Neural cell (in vitro differentiated cells): ENCODE data around the gene HAAO. TPM values are rescaled to one million over a fixed set of nuclear protein-coding genes. Genes with fewer than 3 reads are reported as not detected.

Experiments
- H2AFZ ChIP-seq: fragments of 200-600, 300-800 bp; sonication (generic), shearing (Covaris generic); 2 replicates; pipeline ENCODE4 v1.6.0; 2014; ENCODE audit warnings: low read depth, mild to moderate bottlenecking, antibody characterized with exemption, low read length, moderate library complexity
- H3F3A ChIP-seq: fragments of 200-600 bp; shearing (Covaris generic); 2 replicates; pipeline ENCODE4 v1.6.1; 2016; ENCODE audit warnings: mild to moderate bottlenecking, moderate library complexity, mixed read lengths, antibody characterized with exemption, low read length; ENCODE audit not compliant: insufficient read depth, poor library complexity, severe bottlenecking
- H3K27ac ChIP-seq: fragments of 200-600, 300-800 bp; sonication (generic), shearing (Covaris generic); 2 replicates; pipeline ENCODE4 v1.5.1; 2014; ENCODE audit warnings: mild to moderate bottlenecking, low read length, moderate library complexity
- H3K27me3 ChIP-seq: fragments of 300-800, 200-600 bp; sonication (generic), shearing (Covaris generic); 2 replicates; pipeline ENCODE4 v1.6.0; 2014; ENCODE audit warnings: mild to moderate bottlenecking, low read depth, low read length, moderate library complexity; ENCODE audit not compliant: insufficient read depth
- H3K36me3 ChIP-seq: fragments of 300-800, 200-600 bp; sonication (generic), shearing (Covaris generic); 2 replicates; pipeline ENCODE4 v1.5.1; 2014; ENCODE audit warnings: mild to moderate bottlenecking, antibody characterized with exemption, low read length, moderate library complexity; ENCODE audit not compliant: insufficient read depth
- H3K4me2 ChIP-seq: fragments of 300-800, 200-600 bp; sonication (generic), shearing (Covaris generic); 2 replicates; pipeline ENCODE4 v1.6.0; 2014; ENCODE audit warnings: mild to moderate bottlenecking, low read length
- H3K4me3 ChIP-seq: fragments of 300-800, 200-600 bp; sonication (generic), shearing (Covaris generic); 2 replicates; pipeline ENCODE4 v1.5.1; 2014; ENCODE audit warnings: mild to moderate bottlenecking, low read length, moderate library complexity
- H3K79me2 ChIP-seq: fragments of 200-600 bp; shearing (Covaris generic); replicated peaks from 2 replicates; pipeline ENCODE4 v1.6.0; 2014; ENCODE audit warnings: mild to moderate bottlenecking, low read length, moderate library complexity; ENCODE audit not compliant: insufficient read depth
- H3K9ac ChIP-seq: fragments of 300-800, 200-600 bp; sonication (generic), shearing (Covaris generic); 2 replicates; pipeline ENCODE4 v1.6.1; 2016; ENCODE audit warnings: mild to moderate bottlenecking, low read length, mixed read lengths
- H3K9me2 ChIP-seq: fragments of 200-600 bp; shearing (Covaris generic); 2 replicates; pipeline ENCODE4 v1.6.1; 2016; ENCODE audit warnings: mild to moderate bottlenecking, low read length, mixed read lengths; ENCODE audit not compliant: insufficient read depth
- H3K9me3 ChIP-seq: fragments of 200-600, 300-800 bp; sonication (generic), shearing (Covaris generic); 2 replicates; pipeline ENCODE4 v1.6.1; 2016; ENCODE audit warnings: mild to moderate bottlenecking, mixed run types, low read length, moderate library complexity, mixed read lengths
- H4K20me1 ChIP-seq: fragments of 200-600 bp; shearing (Covaris generic); 2 replicates; pipeline ENCODE4 v1.6.1; 2016; ENCODE audit warnings: mild to moderate bottlenecking, mixed run types; ENCODE audit not compliant: insufficient read depth
- CTCF ChIP-seq: fragments of 450-650 bp; IDR thresholded peaks from 2 replicates; pipeline ENCODE4 v1.5.1; 2014; ENCODE audit warnings: antibody characterized with exemption, mild to moderate bottlenecking, moderate library complexity; ENCODE audit not compliant: poor library complexity, severe bottlenecking
- EP300 ChIP-seq: fragments of 450-650 bp; conservative IDR thresholded peaks from 2 replicates; pipeline ENCODE4 v1.6.1; 2014; ENCODE audit warnings: antibody characterized with exemption, mild to moderate bottlenecking, moderate library complexity; ENCODE audit not compliant: poor library complexity, severe bottlenecking
- EZH2 ChIP-seq: fragments of 200-600, 300-800 bp; shearing (Covaris generic), sonication (generic); IDR thresholded peaks from 2 replicates; pipeline ENCODE4 v1.6.1; 2014; ENCODE audit warnings: antibody characterized with exemption, low read length, borderline replicate concordance, mild to moderate bottlenecking; ENCODE audit not compliant: insufficient read depth, poor library complexity, severe bottlenecking
- MXI1 ChIP-seq: fragments of 450-650 bp; conservative IDR thresholded peaks from 2 replicates; pipeline ENCODE4 v1.6.1; 2014; ENCODE audit warnings: antibody characterized with exemption, mild to moderate bottlenecking; ENCODE audit not compliant: poor library complexity, severe bottlenecking
- POLR2AphosphoS5 ChIP-seq: IDR thresholded peaks from 2 replicates; pipeline ENCODE4 v1.6.1; 2012
- RAD21 ChIP-seq: fragments of 450-650 bp; conservative IDR thresholded peaks from 2 replicates; pipeline ENCODE4 v1.6.1; 2014; ENCODE audit warnings: antibody characterized with exemption, mild to moderate bottlenecking, moderate library complexity
- REST ChIP-seq: IDR thresholded peaks from 2 replicates; pipeline ENCODE4 v1.6.1; 2012; ENCODE audit warnings: borderline replicate concordance
- SMC3 ChIP-seq: fragments of 450-650 bp; conservative IDR thresholded peaks from 2 replicates; pipeline ENCODE4 v1.6.1; 2014; ENCODE audit warnings: antibody characterized with exemption, mild to moderate bottlenecking, moderate library complexity; ENCODE audit not compliant: poor library complexity
- TAF1 ChIP-seq: IDR thresholded peaks from 2 replicates; pipeline ENCODE4 v1.6.1; 2012; ENCODE audit warnings: low read depth
- polyA plus RNA-seq: library from polyadenylated mRNA; depleted of rRNA; stranded (reverse); fragments of >200 nt; gene quantifications from 2 replicates; pipeline ENCODE4 v1.2.3, GENCODE V29; 2014

Gene HAAO
- polyA plus RNA-seq, 1 donor from 2014 or later = not detected

GRCh38 chr2:42722320-42723190 is 69.8 kb downstream of the HAAO start:
- H3K4me2 ChIP-seq = no peak overlapping the region
- H3K27me3 ChIP-seq = no peaks in the 10 kb centered on the region
- H3K9me3 ChIP-seq = no peaks in the 10 kb centered on the region
- no peak overlapping the region for H3K27ac ChIP-seq
- H3K4me3 ChIP-seq = no peak overlapping the region
- TF ChIP-seq REST = no peak
- no peak for TF ChIP-seq SMC3
- no peak for TF ChIP-seq MXI1
- no peak for TF ChIP-seq CTCF
- TF ChIP-seq POLR2AphosphoS5 = no peak
- TF ChIP-seq EP300 = no peak
- TF ChIP-seq RAD21 = no peak
- TF ChIP-seq TAF1 = no peak
- TF ChIP-seq EZH2 = no peak
- H3K79me2 ChIP-seq = no peaks in the 10 kb centered on the region
- H2AFZ ChIP-seq = peak overlapping the region; percentile 2
- no peaks in the 10 kb centered on the region for H3K36me3 ChIP-seq
- no peak overlapping the region for H3K9ac ChIP-seq
- no peaks in the 10 kb centered on the region for H3K9me2 ChIP-seq
- H4K20me1 ChIP-seq = no peaks in the 10 kb centered on the region
- no peaks in the 10 kb centered on the region for H3F3A ChIP-seq

- Histone ChIP-seq H3K79me2 (no peaks in the 10 kb centered on the region), H4K20me1 (no peaks in the 10 kb centered on the region), H3K9me3 (no peaks in the 10 kb centered on the region), H3K27me3 (no peaks in the 10 kb centered on the region), H3K9me2 (no peaks in the 10 kb centered on the region), H3K27ac (no peak overlapping the region), H3K4me2 (no peak overlapping the region), H3K4me3 (no peak overlapping the region), H3K9ac (no peak overlapping the region), H3F3A (no peaks in the 10 kb centered on the region), H2AFZ (no peak overlapping the region), H3K36me3 (no peaks in the 10 kb centered on the region)
- TF ChIP-seq MXI1 = no peak
- TF ChIP-seq POLR2AphosphoS5 = no peak
- no peak for TF ChIP-seq RAD21
- no peak for TF ChIP-seq EZH2
- no peak for TF ChIP-seq REST
- no peak for TF ChIP-seq SMC3
- no peak for TF ChIP-seq CTCF
- TF ChIP-seq EP300 = no peak
- TF ChIP-seq TAF1 = no peak
Observed at GRCh38 chr2:42721898-42722297, 70.5 kb downstream of the HAAO start.
